HepG2 (cell line): Measurements from ENCODE around the gene FYTTD1. TPM values are rescaled to one million over a fixed set of nuclear protein-coding genes. Genes with fewer than 3 reads are reported as not detected.
A peak's percentile ranks its signal among the peaks of the same experiment; 100 is the strongest.

ENCODE experiments used
- ASH2L ChIP-seq: fragments of 300-600, 200-600 bp; sonication (generic); IDR thresholded peaks from 2 replicates; pipeline ENCODE4 v1.7.0; 2017; ENCODE audit warnings: low read depth, mild to moderate bottlenecking, moderate library complexity, mixed read lengths, low read length; ENCODE audit not compliant: insufficient read length
- BATF2 ChIP-seq: sonication (generic); formaldehyde crosslinking; IDR thresholded peaks from 2 replicates; pipeline ENCODE4 v1.8.0; 2022; ENCODE audit warnings: mild to moderate bottlenecking, missing genetic modification reagents, moderate library complexity
- BRD4 ChIP-seq: sonication (generic); formaldehyde crosslinking; IDR thresholded peaks from 2 replicates; pipeline ENCODE4 v1.4.0; 2020; ENCODE audit warnings: missing genetic modification reagents
- CENPT ChIP-seq: sonication (generic); formaldehyde crosslinking; IDR thresholded peaks from 2 replicates; pipeline ENCODE4 v1.8.0; 2022; ENCODE audit warnings: low read depth, mild to moderate bottlenecking, moderate library complexity, missing genetic modification reagents
- FOXP4 ChIP-seq: sonication (generic); formaldehyde crosslinking; IDR thresholded peaks from 2 replicates; pipeline ENCODE4 v1.4.0; 2020; ENCODE audit warnings: missing genetic modification reagents
- HDAC2 ChIP-seq: sonication (generic); formaldehyde crosslinking; IDR thresholded peaks from 2 replicates; pipeline ENCODE4 v1.4.0; 2020; ENCODE audit warnings: missing genetic modification reagents
- KMT2A ChIP-seq: sonication (generic); formaldehyde crosslinking; IDR thresholded peaks from 2 replicates; pipeline ENCODE4 v1.4.0; 2020; ENCODE audit warnings: missing genetic modification reagents
- MTA3 ChIP-seq: sonication (generic); formaldehyde crosslinking; IDR thresholded peaks from 2 replicates; pipeline ENCODE4 v1.4.0; 2020; ENCODE audit warnings: missing genetic modification reagents
- MXD1 ChIP-seq: sonication (generic); formaldehyde crosslinking; IDR thresholded peaks from 2 replicates; pipeline ENCODE4 v1.4.0; 2020; ENCODE audit warnings: mild to moderate bottlenecking, missing genetic modification reagents
- MYPOP ChIP-seq: sonication (generic); formaldehyde crosslinking; IDR thresholded peaks from 2 replicates; pipeline ENCODE4 v1.8.1; 2023; ENCODE audit warnings: mild to moderate bottlenecking, moderate library complexity, missing genetic modification reagents
- SIX1 ChIP-seq: sonication (generic); formaldehyde crosslinking; IDR thresholded peaks from 2 replicates; pipeline ENCODE4 v1.4.0; 2020; ENCODE audit warnings: missing genetic modification reagents, borderline replicate concordance
- TOPORS ChIP-seq: sonication (generic); formaldehyde crosslinking; IDR thresholded peaks from 2 replicates; pipeline ENCODE4 v1.8.0; 2023; ENCODE audit warnings: mild to moderate bottlenecking, missing genetic modification reagents
- YY1 ChIP-seq: IDR thresholded peaks from 2 replicates; pipeline ENCODE4 v1.6.1; 2011; ENCODE audit warnings: low read length, low read depth, moderate library complexity, mild to moderate bottlenecking; ENCODE audit not compliant: insufficient read depth, insufficient replicate concordance
- ZHX2 ChIP-seq, 2 experiments: sonication (generic) in 1 of 2; formaldehyde crosslinking in 1 of 2; IDR thresholded peaks; 2 replicates each; pipeline versions ENCODE4 v1.6.1 to v1.9.0; 2014 to 2022; ENCODE audit warnings: antibody characterized with exemption in 1 of 2, borderline replicate concordance in 1 of 2, inconsistent platforms in 1 of 2, low read depth in 1 of 2, missing genetic modification reagents in 1 of 2
- ZNF616 ChIP-seq: sonication (generic); formaldehyde crosslinking; IDR thresholded peaks from 2 replicates; pipeline ENCODE4 v1.5.0; 2020; ENCODE audit warnings: low read depth, mild to moderate bottlenecking, missing genetic modification reagents
- ZNF850 ChIP-seq: sonication (generic); formaldehyde crosslinking; conservative IDR thresholded peaks from 2 replicates; pipeline ENCODE4 v1.9.0; 2021; ENCODE audit warnings: mild to moderate bottlenecking, missing genetic modification reagents
- ZSCAN31 ChIP-seq: sonication (generic); formaldehyde crosslinking; IDR thresholded peaks from 2 replicates; pipeline ENCODE4 v1.5.0; 2020; ENCODE audit warnings: low read depth, mild to moderate bottlenecking, missing genetic modification reagents
- polyA plus RNA-seq, 8 experiments: library from polyadenylated mRNA; depleted of rRNA in 3 of 8; stranded (reverse) in 7 of 8; unstranded in 1 of 8; fragments of >200 nt; fragmentation: Illumina TruSeq in 4 of 8; extraction: Trizol in 4 of 8; gene quantifications; 2 replicates each; pipeline versions ENCODE4 v1.2.1 to v1.2.3, GENCODE V29; 2011 to 2016; ENCODE audit warnings: low read depth in 4 of 8, missing spikeins in 1 of 8, mixed read lengths in 1 of 8; ENCODE audit not compliant: insufficient read depth in 1 of 8
- total RNA-seq, 5 experiments: library from RNA; depleted of rRNA; stranded (reverse); fragments of >200 nt; fragmentation: Illumina TruSeq; extraction: Trizol; gene quantifications; 2 replicates each; pipeline ENCODE4 v1.2.3, GENCODE V29; 2016; ENCODE audit warnings: low read depth in 1 of 5

FYTTD1 gene
- total and polyA plus RNA-seq, 2 of the 13 experiments (the other 11 are each of a cell fraction or from before 2014, with no cell fraction given), result 6.5 to 28.8 TPM

GRCh38 chr3:197749601-197750395 is at the start of gene FYTTD1 (continued):
- TF ChIP-seq BATF2, result no peak
- no peak for TF ChIP-seq SIX1
- no peak for TF ChIP-seq KMT2A (CRISPR knock-in tag)
- peak; percentile 18 for TF ChIP-seq YY1
- peak; percentile 88 for TF ChIP-seq ZSCAN31 (CRISPR knock-in tag)
- no peak for TF ChIP-seq MTA3 (CRISPR knock-in tag)
- no peak for TF ChIP-seq BRD4 (CRISPR knock-in tag)
- TF ChIP-seq TOPORS (CRISPR knock-in tag), result peak; percentile 85
- peak; percentile 85 for TF ChIP-seq MXD1 (CRISPR knock-in tag)
- TF ChIP-seq ZNF850 (CRISPR knock-in tag), result no peak
- TF ChIP-seq FOXP4, result 0 out of 2 replicates have a peak, but pooled peaks have one; percentile 21
- no peak for TF ChIP-seq ZHX2 (IDR thresholded peaks at IDR 0.05; ENCODE audit: low read depth)
- TF ChIP-seq ZHX2 (CRISPR knock-in tag; IDR thresholded peaks at IDR 0.05; ENCODE audit: borderline replicate concordance), result no peak
- TF ChIP-seq ZNF616, result peak; percentile 41; the same call in 1 of the 2 replicates
- TF ChIP-seq MYPOP (CRISPR knock-in tag), result peak; percentile 31; the same call in 1 of the 2 replicates
- TF ChIP-seq CENPT (CRISPR knock-in tag), result peak; percentile 90
- TF ChIP-seq HDAC2, result peak; percentile 8; the same call in 1 of the 2 replicates
- peak; percentile 49 for TF ChIP-seq ASH2L
